Measurements from ENCODE around the gene CCDC12.
A peak's percentile ranks its signal among the peaks of the same experiment; 100 is the strongest.
"Not testable (repeated sequence)": the region's sequence is repeated elsewhere in the genome, so short reads cannot be mapped to it uniquely, and the experiment has no call there.

The CCDC12 gene

DNA sequence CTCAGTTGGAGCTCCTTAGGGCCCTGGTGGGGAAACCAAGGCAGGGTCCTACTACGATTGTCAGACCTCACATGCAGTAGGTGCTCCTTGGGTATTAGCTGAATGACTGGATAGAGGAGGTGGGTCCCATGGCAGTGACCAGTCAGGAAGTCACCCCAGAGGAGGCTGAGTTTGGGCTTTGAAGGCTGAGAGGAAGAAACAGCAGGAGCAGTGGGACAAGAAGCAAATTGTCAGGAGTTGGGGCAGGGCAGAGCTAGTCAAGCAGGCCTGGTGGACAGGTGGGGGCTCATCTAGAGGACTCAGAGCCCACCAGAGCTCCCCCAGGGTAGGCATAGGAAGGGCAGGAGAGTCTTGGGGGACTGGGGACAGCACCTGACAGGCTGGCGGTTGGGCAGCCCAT is 6.0 kb upstream of the CCDC12 start:
- DNase-seq (ENCODE audit: insufficient read length, low spot score), result no peak
- no peak for FAIRE-seq

DNA sequence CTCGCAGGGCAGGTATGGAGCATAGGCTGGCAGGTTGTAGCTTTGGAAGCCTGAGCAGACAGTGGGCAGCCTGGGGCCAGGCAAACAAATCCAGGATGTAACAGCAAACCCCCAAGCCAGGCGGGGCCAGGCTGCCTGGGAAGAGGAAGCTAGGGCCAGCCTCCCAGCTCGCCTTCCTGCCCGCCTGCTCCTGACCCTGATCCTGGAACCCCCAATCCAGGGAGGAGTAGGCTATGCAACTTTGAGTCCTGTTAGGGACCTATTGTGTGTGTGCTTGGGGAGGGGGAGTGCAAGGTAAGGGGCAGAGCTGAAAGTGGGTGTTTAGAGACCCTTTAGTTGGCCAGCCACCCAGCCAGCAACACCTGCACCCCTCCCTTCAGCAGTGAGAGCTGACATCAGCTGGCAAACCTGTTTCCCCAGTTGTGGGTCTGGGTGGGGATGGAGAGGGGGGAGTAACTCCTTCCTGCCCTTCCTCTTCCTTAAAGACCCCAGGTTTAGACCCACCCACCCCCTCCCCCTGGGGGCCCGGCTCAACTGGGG is 5.5 kb upstream of the CCDC12 start:
- no peak for FAIRE-seq
- no peak for DNase-seq (ENCODE audit: insufficient read length, low spot score)

DNA sequence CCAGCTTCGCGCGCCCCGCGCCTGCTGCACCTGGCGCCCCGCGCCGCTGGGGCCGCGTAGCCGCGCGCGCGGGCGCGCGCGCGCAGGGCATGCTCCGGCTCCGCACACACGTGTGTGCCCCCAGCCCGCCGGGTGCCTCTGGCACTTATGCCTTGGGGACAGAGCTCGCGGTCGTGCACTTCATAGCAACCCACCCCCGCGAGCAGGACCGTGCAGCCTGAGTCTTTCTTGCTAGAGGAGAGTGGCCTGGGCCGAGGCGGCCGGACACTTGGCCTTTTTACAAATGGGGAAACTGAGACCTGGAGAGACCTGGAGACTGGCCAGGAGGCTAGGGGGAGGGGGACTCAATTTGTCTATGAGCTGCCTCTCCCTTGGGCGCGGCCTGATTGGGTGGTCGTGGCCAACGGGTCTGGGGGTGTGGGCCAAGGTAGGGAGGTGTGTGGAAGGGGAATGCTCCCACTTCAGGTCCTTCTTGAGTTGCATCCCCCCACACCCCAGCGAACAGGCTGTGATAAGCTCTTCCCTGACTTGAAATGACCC is 3.5 kb upstream of the CCDC12 start:
- DNase-seq (ENCODE audit: insufficient read length, low spot score) (no peak), FAIRE-seq (no peak)

DNA sequence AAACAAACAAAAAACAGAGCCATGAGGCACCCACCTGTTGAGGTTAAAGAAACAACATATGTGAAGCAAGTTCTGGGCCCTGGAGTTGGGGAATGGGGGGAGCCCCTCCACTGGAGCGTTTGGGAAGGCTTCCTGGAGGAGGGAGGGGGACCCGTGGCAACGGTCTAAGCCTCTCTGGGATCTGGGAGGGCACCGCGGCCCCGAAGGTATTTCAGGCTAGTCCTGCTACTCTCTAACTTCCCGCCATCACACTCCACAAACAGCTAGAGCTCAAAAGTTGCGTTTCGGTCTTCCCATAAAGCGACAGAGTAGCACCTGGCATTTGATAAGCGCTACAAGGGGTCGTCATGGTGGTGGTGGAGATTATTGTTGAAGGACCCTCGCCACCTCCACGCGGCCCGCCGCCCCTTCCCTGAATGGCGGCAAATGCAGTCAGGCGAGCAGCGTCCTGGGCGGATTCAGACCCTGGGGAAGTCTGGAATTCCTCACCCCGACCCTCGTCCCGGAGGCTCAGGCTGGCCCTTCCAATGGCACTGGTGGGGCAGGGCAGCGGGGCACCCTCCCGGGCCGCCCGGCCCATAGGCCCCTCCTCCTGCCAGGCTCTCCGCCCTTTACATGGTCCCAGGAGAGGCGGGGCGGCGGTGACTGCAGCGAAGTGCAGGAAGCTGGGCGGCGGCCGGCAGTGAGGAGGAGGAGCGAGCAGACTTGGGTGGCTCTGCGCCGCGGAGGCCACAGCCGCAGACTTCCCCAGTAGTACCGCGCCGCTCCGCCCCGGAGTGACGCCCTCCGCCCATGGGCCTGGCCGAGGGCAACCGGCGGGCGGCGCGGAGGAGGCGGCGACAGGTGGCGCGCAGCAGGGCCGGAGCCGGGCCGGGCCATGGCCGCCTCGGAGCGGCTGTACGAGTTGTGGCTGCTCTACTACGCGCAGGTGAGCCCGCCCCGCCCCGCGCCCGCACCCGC is 2.7 kb upstream of the CCDC12 start, which contains the start of gene NBEAL2:
Gene NBEAL2, plus strand, starts transcription at position 682 of the 960 bp plus-strand sequence. Its CDS starts 196 bp downstream, at position 878.
- peak; percentile 58 for FAIRE-seq

DNA sequence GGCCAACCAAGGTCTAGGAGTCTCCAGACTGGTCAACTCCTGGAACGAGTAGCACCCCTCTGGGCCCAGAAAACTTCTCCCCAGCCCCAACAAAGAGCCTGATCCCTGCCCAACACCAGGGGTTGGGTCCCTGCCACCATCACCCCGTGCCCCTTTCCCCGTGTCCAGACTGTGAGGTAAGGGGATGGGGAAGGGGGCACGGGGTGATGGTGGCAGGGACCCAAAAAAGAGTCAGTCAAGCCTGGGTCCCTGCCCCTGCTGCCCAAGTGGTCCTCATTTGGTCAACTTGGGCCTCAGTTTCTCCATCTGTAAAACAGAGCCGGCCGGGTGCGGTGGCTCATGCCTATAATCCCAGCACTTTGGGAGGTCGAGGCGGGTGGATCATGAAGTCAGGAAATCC is 1.8 kb upstream of the CCDC12 start:
- FAIRE-seq, result no peak
- no peak for DNase-seq (ENCODE audit: insufficient read length, low spot score)

More for the DNA sequence above, 2.7 kb upstream of the CCDC12 start, which contains the start of gene NBEAL2:
- DNase-seq (ENCODE audit: insufficient read length, low spot score), result peak; percentile 82

DNA sequence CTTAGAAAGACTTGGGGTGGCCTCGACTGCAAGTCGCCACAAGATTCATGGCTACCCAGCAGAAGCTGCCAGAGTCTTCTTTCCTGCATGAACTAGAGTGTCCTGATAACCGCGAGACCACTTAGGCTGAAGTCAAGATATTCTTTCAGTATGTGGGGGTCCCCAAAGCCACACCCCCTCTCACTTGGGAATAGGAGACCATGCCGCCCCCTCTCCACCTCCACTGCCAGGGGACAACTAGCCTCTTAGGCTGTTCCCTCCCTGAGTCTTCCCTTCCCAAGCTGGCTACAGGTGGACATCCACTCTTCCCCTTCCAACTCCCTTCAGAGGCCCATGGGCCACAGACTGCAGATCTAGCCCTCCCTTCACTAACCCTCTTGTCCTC is 1.3 kb upstream of the CCDC12 start:
- no peak for FAIRE-seq

DNA sequence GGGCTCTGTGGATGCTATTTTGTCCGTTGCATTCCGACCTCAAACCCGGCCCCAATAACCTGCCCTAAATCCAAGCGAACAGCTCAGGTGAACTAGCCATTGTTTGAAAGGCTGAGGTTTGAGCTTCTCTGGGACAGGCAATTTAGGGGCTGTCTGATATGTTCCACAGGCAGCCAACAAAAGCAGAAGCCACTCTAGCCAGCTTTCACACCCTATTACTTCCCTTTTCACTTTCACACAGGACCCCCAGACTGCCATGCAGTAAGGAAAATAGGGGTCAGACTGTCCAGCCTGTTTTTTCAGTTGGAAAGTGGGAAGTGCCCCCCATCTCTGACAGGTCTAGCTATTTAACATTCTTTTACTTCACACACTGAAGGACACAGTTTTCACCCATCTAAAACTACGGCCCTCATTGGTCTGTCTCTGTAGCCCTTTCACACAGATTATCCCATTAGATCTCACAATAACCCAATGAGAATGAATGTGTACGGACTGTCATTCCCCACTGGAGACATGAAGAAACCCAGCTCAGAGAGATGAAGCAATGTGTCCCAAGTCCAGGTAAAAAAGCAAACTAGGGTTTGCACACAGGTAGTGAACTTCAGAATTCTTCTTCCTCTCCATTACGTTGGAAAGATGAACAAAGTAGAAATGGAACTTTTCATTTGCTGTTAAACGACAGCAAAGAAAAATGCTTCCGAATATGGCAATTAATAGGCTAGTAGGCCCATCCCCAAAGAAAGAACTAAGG is 1.9 kb downstream of the CCDC12 start:
- FAIRE-seq, result no peak

More for the DNA sequence above, 1.3 kb upstream of the CCDC12 start:
- DNase-seq (ENCODE audit: insufficient read length, low spot score), result no peak

DNA sequence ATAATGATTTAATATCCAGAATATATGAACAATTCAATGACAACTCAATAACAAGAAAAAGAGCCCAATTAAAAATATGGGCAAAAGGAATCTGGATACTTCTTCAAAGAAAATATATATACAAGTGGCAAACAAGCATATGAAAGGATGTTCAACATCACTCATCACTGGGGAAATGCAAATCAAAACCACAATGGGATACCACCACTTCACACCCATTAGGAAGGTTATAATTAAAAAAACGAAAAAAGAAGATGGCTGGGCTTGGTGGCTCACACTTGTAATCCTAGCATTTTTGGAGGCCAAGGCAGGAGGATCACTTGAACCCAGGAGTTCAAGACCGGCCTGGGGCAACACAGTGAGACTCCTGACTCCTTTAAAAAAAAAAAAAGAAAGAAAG is 4.1 kb downstream of the CCDC12 start:
- FAIRE-seq (no peak), DNase-seq (ENCODE audit: insufficient read length, low spot score) (no peak)

More for the DNA sequence above, 1.9 kb downstream of the CCDC12 start:
- DNase-seq (ENCODE audit: insufficient read length, low spot score), result no peak

DNA sequence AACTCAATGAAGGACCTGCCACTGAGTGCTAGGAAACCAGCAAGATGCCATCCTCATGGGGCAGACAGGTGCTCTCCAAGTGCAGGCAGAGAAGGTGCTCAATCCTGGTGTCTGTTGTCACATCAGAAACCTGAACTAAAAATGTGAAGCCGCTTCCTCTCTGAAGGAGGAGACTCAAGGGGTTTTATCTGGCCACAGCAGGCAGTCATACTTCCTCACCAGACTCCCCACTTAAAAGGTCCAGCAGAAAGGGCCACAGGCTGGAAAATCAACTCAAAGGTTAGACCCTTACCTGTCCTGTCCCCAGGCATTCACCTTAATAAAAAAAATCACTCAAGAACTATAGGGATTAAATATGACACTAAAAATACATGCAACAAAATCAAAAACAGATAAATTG is 4.8 kb downstream of the CCDC12 start:
- DNase-seq (ENCODE audit: insufficient read length, low spot score) (no peak), FAIRE-seq (no peak)

DNA sequence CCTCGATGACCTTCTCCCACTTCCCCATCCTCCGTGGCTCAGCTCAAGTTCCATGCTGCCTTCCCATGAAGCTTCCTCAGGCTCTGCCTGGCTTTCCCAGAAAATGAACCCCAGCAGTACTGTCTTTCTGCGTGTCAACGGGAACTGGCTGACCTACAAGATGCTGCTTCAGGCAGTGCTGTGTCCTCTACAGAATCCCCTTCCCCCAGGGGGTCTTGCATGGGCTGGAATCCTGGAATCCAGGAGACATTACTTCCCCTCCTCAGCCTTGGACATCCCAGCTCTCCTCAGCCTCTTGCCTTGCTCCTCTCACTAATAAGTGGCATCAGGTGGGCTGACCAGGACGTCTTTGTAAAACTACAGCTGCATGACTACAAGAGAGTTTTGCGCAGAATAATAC is 5.4 kb downstream of the CCDC12 start:
- DNase-seq (ENCODE audit: insufficient read length, low spot score) (no peak), FAIRE-seq (no peak)

DNA sequence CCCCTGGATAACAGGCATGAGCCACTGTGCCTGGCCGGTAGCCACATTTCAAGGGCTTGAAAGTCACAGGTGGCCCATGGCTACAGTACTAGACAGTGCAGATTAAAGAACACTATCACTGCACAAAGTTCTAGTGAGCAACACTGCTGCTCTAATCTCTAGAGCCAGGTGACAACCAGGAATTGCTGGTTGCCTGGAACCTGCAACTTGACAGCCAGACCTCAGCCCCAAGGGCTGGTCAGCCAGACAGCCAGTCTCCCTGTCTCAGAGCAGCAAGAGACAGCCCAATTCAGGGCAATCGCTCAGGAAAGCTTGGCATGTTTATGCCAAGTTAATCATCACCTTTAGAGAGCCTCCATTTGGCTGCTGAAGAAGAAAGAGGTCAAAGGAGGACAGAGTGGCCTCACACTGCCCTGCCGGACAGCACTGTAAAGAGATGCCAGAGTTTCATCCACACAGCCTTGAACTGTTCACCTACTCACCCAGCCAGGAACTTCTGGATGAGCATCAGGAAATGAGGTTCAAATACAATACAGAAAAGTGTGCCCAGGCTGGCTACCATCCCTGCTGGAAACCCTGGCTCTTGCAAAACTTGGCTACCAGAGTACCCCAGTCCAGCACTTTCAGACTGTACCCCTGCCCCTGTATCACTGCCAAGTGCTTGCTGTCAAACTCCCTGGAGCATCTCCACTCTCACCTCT is 6.0 kb downstream of the CCDC12 start:
- DNase-seq (ENCODE audit: insufficient read length, low spot score) (no peak), FAIRE-seq (no peak)

DNA sequence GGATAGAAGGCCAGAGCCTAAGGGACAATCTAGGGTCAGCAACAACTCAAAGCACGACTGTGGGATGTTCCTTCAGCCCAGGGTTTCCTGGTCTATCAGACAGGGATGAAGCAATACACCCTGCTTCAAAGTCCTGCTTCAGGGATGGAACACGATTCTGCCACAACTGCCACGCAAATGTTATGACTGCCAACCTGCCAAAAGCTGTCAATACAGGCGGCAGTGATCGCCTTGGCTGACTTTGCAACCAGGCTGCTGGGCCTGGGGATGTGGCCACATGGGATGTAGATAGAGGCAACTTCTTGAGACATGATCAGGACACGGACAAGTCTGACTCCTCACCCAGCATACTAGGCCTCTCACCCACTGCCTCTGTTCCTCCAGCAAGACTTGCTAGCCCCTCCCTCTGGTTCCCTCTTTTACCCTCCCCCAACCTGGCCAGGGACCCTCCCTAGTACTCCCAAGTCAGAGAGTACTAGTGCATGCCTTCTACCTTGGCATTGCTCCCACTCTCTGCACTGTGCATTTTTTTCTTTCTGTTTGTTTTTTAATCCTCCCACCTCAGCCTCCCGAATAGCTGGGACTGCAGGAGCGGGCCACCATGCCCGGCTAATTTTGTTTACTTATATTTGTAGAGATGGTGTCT is 7.6 kb downstream of the CCDC12 start:
- FAIRE-seq, result no peak
- no peak for DNase-seq (ENCODE audit: insufficient read length, low spot score)

DNA sequence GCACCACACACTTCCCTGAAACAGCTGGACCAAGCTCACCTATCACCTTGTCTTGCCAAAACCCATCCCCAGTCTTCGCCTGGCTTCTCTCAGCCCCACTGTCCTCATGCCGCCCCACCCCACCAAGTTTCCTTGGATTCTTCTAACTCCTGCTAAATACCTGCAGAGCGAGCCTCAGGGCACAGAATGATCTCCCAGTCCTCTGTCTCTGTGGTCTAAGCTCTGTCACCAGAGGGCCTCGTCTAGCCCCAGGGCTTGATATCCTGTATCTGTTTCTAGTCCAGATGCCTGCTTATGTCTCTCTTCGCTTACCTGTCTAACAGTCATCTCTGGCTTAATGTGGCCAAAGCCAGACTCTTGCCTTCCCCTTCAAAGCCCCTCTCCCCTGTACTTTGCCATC is 9.7 kb downstream of the CCDC12 start:
- no peak for FAIRE-seq

DNA sequence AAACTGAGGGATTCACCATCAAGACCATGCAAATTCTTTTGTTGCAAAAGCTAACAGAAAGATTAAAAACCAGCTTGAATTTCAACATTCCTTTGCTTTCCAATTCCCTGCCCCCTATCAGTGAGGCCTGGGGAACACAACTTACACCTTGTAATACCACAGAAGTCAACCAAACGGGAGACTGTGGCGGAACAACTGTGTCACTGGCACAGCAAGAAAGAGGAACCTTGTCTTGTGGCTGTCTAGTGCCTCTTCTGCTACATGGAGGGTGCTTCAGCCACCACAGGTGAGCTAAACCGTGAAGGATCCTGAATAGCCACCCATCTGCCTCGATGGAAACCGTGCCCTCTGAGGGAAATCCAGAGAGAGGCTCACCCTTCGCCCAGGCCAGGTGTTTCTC is 11.4 kb downstream of the CCDC12 start:
- no peak for FAIRE-seq
- DNase-seq (ENCODE audit: insufficient read length, low spot score), result no peak

More for the DNA sequence above, 9.7 kb downstream of the CCDC12 start:
- DNase-seq (ENCODE audit: insufficient read length, low spot score), result no peak

DNA sequence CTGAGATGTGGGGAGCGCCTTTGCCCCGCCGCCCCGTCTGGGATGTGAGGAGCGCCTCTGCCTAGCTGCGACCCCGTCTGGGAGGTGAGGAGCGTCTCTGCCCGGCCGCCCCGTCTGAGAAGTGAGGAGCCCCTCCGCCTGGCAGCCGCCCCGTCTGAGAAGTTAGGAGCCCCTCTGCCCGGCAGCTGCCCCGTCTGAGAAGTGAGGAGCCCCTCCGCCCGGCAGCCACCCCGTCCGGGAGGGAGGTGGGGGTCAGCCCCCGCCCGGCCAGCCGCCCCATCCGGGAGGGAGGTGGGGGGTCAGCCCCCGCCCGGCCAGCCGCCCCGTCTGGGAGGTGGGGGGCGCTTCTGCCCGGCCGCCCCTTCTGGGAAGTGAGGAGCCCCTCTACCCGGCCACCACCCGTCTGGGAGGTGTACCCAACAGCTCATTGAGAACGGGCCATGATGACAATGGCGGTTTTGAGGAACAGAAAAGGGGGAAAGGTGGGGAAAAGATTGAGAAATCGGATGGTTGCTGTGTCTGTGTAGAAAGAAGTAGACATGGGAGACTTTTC is 12.4 kb downstream of the CCDC12 start:
- FAIRE-seq; DNase-seq (ENCODE audit: insufficient read length, low spot score): not testable (repeated sequence)

DNA sequence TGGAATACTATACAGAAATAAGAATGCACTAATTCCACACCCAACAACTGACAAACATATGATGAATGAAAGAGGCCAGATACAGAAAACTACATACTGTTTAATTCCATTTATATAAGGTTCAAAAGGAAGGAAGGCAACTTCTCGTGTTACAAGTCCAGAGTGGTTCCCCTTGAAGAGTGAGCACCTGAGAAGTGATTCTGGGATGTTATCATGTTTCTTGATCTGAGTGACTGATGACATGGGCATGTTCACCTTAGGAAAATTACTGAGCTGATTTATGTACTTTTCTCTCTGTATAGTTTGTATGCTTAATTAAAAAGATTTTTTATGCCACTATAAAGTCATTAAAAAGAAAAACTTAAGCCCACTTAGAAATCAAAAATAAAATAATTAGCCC is 13.6 kb downstream of the CCDC12 start:
- DNase-seq (ENCODE audit: insufficient read length, low spot score), result no peak
- no peak for FAIRE-seq

DNA sequence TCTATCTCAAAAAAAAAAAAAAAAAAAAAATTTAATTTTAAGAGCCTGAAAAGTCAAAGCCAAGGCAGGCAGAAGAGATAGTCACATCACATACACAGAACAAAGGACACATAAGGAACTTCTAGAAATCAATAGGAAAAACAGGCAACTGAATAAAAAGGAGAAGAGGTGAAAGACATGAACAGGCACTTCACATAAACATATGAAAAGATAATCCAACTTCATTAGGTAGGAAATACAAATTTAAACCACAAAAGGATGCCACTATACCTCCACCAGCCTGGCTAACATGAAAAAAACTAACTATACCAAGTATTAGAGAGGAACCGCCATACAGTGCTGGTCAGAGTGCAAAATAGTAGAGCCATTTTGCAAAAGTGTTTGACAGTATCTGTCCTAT is 14.1 kb downstream of the CCDC12 start:
- FAIRE-seq, result no peak

DNA sequence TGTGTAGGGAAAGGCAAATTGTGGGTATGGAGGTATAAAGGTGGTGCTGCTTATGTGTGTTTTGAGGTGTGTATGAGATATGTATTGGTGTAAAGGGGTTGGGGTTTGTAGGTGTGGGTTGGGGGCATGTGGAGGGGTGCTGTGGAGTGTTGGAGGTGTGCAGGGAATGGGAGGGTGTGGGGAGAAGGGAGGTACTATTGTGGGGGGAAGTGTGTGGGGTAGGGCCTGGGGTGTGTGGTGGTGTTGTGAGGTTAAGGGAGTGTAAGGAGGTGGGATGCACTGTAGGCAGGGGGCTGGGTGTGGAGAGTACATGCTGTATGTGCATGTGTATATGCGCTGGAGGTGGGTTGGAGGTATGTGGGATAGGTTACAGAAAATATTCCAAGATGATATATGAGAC is 15.7 kb downstream of the CCDC12 start:
- DNase-seq (ENCODE audit: insufficient read length, low spot score), result no peak
- no peak for FAIRE-seq

More for the DNA sequence above, 14.1 kb downstream of the CCDC12 start:
- DNase-seq (ENCODE audit: insufficient read length, low spot score), result no peak

DNA sequence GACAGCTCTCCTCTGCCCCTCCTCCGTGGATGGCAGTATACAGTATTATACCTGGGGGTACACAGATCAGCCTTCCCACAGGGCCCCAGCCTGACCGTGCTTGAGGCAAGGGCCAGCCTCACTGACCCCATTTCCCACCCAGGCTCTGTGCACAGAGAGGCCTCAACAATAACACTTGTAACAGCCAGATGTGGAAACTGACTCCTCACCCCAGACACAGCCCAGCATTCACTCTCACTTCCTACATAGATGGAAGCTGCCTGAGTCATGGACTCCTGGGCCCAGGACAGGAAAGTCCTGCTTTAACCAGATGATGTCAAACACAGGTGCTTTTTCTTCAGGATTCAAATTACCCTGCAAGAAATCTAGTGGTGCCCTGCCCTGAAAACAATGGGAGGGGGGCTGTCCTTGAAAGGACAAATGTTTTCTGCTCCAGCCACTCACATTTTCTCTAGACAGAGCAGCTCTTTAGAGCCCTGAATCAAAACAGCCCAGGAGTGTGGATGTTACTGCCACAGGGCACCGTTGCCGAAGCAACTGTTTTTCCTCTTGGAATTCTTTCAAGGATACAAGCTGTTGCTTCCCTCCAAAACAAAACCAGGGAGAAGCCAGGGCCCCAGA is 16.4 kb downstream of the CCDC12 start:
- DNase-seq (ENCODE audit: insufficient read length, low spot score) (no peak), FAIRE-seq (no peak)
